Measurements from ENCODE around the gene YOD1.

The YOD1 gene

DNA sequence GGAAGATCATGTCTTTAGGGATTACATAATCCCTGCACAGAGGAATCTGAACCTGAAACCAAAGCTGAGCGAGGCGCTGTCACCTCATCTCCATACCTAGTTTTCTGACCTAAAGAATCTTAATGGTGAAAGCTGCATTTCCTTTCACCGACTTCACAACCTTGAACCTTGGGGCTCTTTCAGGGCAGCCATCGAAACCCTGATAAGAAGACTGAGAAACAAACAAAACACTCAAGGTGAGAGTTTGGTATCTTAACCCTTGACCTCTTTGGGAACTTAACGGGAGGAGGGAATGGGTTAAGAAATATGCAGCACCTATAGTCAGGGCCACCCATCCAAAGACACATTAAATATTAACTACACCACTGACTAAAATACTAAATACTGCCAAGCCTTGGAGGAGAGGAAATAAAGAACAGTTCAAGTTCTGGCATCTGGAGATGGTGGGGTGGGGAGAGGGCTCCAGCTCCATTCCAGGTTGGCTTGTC is 20.4 kb downstream of the YOD1 start:
- TF ChIP-seq GATA2 (IDR thresholded peaks at IDR 0.05; ENCODE audit: low read depth, low read length) = no peak
- no peak for TF ChIP-seq GATA3 (IDR thresholded peaks at IDR 0.05; ENCODE audit: low read depth, low read length)

DNA sequence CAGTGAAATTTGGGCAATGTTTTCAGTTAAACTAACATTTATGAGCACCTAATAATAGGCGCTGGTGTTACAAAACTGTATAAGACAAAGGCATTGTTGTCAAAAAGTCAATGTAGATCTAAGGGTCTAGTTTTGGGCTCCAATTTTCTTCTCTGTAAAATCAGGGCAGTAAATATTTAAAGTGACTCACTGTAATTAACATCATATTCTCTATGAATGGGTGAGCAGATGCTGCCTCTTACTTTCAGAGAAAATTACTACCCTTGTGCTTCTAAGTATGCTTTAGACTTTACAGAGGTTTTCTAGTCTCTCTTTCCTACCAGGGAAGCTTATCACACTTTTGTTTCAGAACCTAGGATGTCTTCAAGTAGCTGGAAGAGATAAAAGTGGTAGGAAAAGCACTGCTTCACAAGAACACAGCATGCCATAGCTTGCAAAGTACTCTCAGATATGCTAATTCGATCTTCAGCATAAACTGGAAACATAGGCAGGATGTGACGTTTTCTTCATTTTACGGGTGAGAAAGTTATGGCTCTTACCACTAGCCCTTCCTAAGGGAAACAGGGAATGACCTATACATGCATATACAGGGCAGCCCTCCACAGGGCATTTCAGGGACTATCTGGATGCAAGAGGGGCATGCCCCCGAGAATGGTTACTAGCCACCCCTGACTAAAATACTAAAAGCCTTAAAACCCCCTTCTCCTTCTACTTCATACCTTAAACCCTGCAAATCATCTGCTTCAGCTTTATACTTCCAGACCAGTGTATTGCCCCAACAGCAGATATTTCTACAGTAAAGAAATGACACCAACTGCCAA is 21.1 kb downstream of the YOD1 start:
- TF ChIP-seq GATA2 (IDR thresholded peaks at IDR 0.05; ENCODE audit: low read depth, low read length) (no peak), GATA3 (IDR thresholded peaks at IDR 0.05; ENCODE audit: low read depth, low read length) (no peak)

DNA sequence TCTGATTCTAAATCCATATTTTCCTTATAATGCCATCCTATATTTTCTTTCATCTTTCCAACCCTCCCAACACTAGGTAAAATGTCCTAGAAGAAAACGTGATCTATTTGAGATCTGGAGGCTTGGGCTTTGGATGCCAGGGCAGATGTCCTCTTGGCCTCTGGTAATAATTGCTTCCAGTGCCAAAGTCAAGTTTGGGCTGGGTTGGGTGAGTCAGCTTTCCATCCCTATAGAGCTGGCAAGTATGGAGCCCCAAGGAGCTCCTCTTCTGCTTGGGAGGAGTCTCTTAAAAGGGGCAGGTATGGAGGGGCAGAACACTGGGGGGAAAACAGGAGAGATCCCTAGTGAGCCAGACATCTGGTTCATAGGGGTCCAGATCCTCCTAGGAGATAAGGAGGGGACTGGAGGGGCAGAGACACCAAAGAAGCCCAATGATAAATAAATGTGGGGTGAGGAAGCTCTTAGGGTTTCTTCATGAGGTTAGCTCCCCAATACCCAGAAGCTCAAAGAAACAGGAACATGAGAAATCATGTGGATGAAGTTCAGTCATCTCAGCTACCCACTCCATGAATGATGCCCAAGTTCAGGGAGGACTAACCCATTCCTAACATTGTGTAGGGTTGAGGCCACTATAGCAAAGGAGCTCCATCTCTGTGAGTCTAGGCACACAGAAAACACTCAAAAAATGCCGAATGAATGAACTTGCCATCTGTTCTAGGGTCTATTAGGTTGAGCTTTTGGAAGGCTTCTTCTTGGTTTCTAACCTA is 21.9 kb downstream of the YOD1 start:
- TF ChIP-seq GATA3 (IDR thresholded peaks at IDR 0.05; ENCODE audit: low read depth, low read length) (no peak), GATA2 (IDR thresholded peaks at IDR 0.05; ENCODE audit: low read depth, low read length) (no peak)

DNA sequence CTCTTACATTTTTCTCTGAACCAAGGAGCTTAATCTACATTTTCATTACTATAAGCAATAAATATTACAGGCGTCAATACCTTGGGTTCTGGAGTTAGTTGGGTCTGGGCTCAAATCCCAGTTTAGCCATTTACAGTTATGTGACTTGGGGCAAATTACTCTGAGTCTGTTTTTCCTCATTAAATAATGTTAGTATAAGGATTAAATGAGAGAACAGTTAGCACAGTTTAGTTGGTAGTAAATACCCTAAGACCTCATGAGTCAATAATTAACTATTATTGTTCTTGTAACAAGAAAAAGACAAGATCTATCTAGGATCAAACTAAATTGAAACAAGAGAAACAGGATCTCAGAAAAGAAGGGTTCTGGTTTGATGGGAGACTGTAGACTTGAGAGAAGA is 23.1 kb downstream of the YOD1 start:
- TF ChIP-seq GATA2 (IDR thresholded peaks at IDR 0.05; ENCODE audit: low read depth, low read length) (no peak), GATA3 (IDR thresholded peaks at IDR 0.05; ENCODE audit: low read depth, low read length) (no peak)

DNA sequence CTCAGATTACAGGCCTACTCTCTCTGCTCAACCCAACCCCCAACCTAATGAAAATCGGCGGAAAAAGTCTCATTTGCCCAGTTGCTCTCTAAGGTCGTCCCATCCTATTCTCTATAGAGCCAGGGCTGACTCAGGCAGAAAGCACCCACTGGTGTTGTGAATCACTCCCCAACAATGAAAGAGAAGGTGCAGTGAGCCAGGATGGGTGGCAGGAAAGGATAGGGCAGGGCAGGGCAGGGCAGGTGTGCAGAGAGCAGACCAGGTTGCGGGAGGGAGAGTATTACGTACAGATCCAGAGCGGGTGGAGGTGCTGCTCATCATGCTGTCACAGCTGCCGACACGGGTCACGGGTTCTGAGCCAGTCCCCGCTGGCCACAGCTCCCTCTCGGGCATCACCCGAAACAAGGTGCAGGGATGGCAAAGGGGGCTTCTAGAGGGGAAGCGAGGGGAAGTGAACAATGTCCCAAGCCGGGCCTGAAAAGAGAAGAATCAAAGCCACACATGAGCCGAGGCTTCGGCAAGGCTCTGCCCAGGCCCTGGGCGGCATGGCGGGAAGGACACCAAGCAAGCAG is 23.7 kb downstream of the YOD1 start:
- TF ChIP-seq GATA3 (IDR thresholded peaks at IDR 0.05; ENCODE audit: low read depth, low read length) = no peak
- TF ChIP-seq GATA2 (IDR thresholded peaks at IDR 0.05; ENCODE audit: low read depth, low read length) = no peak

DNA sequence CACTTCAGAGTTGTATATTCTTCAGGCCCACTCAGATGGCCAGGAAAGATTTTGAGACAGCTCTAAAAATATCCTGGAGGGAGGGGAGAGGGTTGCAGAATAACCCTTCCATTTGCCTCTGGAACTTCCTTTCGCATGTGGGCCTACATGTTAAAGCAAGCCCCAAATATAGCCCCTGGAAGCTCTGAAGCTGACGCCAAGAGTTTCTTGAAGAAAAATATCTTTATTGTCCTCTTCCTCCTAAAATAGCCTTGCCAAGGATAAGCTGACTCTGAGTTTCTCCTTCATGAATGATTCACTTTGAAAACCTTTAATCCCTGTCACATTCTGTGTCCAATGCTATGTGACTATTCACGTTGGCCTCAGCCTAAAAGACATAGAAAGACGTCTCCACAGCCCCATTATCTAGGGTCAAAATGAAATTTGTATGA is 24.9 kb downstream of the YOD1 start:
- TF ChIP-seq GATA2 (IDR thresholded peaks at IDR 0.05; ENCODE audit: low read depth, low read length) = no peak
- no peak for TF ChIP-seq GATA3 (IDR thresholded peaks at IDR 0.05; ENCODE audit: low read depth, low read length)

DNA sequence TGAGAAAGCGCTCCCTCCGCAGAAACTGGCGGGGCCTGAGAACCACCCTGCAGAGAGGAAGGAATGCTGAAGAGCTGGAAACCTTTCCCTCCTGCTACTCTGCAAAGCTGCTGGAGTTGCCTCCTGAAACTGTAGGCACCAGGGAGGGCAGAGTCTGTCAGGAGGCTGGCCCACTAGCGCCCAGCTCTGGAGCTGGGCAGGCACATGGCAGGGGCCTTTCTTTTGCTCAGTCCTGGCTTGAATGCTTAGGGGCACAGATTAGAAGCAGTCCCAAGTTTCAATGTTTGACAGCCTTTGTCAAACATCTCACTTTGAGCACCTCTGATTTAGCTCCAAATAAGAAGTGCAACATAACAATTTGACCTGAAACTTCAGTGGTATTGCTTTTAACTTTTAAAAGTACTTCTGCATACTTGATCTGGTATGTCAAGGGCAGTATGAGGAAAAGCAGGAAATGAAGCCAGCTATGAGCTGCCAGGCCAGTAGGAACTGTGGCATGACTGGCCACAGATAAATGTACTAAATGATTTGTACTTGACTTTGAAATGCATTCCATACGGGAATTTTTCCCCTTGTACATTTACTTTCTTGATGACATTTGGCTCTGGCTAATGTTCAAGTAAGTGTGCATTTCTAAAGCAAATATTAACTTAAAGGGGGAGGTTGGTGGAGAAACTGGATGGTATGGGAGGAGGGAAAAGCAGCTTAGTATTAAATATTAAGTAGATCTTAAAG is 25.7 kb downstream of the YOD1 start:
- TF ChIP-seq GATA2 (IDR thresholded peaks at IDR 0.05; ENCODE audit: low read depth, low read length) = no peak
- TF ChIP-seq GATA3 (IDR thresholded peaks at IDR 0.05; ENCODE audit: low read depth, low read length) = no peak

DNA sequence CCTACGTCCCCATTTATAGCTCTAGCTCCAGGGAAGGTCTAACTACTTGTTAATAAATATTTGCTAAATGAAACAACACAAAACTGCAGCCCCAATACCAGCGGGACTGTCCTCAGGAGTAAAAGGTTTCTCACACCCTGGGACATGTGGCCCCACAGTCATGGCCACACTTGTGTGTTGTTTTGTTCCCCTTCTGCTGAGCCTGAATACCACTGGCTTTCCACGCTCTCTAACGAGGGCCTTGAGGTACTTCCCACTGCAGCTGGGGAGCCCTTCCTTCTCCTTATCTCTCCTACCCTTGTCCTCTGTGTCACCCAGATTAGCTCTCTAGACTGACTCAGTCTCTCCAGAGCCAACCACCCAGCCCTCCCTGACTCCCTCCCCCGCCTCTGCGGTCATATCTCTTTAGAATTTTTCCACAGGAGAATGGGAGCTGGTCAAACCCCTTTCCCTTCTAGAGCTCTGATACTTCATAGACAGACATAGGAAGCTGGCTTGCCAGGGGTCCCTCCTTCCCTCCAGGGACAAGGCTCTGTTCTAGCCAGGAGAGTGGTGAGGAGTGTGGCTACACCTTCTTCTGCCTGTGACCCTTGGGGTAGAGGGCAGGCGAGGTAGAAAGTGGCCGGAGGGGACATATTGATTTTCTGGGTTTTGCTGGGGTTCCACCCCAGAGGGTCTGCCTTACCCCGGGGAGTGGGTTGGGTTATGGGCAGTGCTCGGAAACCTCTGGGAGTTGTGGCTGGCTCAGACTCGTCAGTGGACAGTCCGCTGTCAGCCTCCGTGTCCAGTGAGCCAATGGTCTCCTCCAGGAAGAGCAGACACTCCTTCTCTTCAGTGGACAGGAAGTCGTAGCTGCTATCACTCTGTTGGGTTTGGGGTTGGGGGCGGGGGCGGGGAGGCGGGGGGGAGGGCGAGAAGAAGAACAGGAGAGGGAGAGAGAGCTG is 26.5 kb downstream of the YOD1 start:
- TF ChIP-seq GATA3 (IDR thresholded peaks at IDR 0.05; ENCODE audit: low read depth, low read length) = no peak
- TF ChIP-seq GATA2 (IDR thresholded peaks at IDR 0.05; ENCODE audit: low read depth, low read length) = no peak

DNA sequence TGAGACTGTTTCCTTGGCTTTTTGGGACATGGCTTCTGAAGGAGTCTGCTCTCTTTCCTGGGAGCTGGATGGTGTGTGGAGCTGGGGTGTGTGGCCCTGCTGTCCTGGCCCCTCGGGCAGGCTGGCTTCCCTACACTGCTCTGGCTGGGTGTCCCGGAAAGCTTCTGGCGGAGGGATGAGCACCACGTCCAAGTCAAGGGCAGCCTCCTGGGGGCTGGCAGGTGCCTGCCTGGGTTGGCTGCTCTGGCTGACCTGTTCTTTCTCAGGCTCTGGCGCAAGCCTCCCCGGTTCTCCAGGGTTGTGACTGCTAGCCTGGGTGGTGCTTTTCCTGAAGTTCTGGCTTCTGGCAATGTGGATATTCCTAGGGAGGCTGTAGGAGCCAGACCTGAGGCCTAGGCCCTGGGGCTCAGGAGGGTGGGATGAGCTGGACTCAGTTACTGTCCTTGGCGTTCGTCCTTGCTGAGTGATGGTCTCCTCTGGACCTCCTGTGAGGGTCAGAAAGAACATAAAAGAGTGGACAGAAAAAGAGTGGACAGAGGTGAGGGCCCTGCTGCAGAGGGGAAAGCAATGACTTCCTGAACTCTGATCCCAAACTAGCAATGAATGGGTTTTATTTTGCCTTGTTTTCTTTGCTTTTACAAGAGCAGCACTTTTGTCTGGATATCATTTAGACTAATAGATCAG is 27.9 kb downstream of the YOD1 start:
- TF ChIP-seq GATA3 (IDR thresholded peaks at IDR 0.05; ENCODE audit: low read depth, low read length) (no peak), GATA2 (IDR thresholded peaks at IDR 0.05; ENCODE audit: low read depth, low read length) (no peak)

DNA sequence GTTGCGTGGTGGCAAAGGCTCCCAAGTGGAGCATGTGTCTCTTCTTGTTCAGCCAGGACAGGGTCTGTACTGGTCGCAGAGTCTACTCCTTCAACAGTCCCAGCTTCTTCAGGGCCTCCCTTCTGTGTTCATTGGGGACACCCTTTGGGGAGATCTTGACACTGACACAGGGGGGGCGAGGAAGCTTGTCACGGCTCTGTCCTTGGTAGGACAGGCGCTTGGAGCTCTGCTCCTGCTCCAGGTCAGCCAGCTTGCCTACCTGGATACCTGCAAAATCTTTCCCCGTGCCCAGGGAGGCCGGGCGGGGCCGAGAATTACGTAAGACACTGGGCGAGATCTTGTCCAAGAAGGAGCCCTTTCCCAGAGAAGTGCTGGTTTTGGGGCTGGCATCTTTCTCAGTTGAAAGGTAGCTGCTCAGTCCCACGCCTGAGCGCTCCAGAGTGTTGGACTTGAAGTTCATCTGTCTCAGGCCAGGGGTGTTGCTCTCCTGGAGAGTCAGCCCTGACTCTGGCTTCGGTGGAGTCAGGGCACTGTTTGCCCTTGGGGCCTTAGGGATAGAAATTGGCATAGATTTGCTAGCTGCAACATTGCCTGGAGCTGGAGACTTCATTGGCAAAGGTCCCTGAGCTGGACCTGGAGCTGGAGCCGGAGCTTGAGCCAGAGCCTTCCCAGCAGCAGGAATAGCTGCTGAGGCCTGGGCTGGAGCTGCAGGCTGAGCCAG is 29.0 kb downstream of the YOD1 start:
- TF ChIP-seq GATA3 (IDR thresholded peaks at IDR 0.05; ENCODE audit: low read depth, low read length) (no peak), GATA2 (IDR thresholded peaks at IDR 0.05; ENCODE audit: low read depth, low read length) (no peak)

DNA sequence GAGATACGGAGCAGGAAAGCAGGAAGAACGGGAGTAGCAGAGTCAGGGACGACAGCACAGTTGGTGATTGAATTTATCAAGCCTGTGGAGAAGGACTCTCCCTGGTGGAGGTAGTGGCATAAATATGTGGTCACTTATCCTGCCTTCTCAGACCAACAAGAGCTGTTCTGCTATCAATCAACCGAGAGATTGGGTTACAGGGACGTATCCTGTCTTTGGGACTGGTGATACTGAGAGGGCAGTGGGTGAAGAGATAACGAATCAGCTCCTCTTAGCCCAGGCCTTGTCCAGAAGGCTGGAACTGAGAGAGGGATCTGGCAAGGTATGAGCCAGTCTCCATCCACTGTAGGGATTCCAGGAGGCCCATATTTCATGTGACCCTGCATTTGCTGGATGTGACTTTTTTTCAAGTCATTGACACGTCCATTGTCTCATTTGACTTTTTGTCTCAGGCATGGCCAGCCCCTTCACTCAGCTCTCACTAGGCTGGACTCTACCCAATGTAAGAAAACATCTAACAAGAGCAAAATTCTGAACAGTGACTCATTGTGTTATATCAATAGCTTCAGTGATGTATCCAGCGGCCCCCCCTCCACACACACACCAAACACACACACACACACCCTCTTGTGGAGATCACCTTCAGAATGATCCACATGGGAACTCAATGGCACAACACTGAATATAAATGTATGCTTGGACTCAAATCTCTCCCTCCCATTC is 29.7 kb downstream of the YOD1 start:
- TF ChIP-seq GATA3 (IDR thresholded peaks at IDR 0.05; ENCODE audit: low read depth, low read length) (no peak), GATA2 (IDR thresholded peaks at IDR 0.05; ENCODE audit: low read depth, low read length) (peak; percentile 58)

Measured in SH-SY5Y (cell line).